ENCODE measurements around the gene TMEM54.
"Not testable (repeated sequence)": the region's sequence is repeated elsewhere in the genome, so short reads cannot be mapped to it uniquely, and the experiment has no call there.

TMEM54 gene

GRCh38 chr1:32919811-32920733 is 18.9 kb upstream of the TMEM54 start:
- no peak for DNase-seq

- DNase-seq: no peak
These were observed 17.0 kb upstream of the TMEM54 start for GRCh38 chr1:32918179-32918578.

- no peak for DNase-seq
These were observed 16.3 kb upstream of the TMEM54 start for GRCh38 chr1:32917521-32917920.

GRCh38 chr1:32915766-32916706 is 14.8 kb upstream of the TMEM54 start:
- DNase-seq: no peak

GRCh38 chr1:32910319-32910718 is 9.1 kb upstream of the TMEM54 start:
- DNase-seq: no peak

GRCh38 chr1:32907435-32907834 is 6.2 kb upstream of the TMEM54 start:
- DNase-seq: no peak

- DNase-seq: no peak
These were observed 5.5 kb upstream of the TMEM54 start for GRCh38 chr1:32906654-32907053.

- not testable (repeated sequence) for DNase-seq
These were observed 4.4 kb upstream of the TMEM54 start for GRCh38 chr1:32905588-32905987.

- DNase-seq: no peak
These were observed 3.6 kb upstream of the TMEM54 start for GRCh38 chr1:32904797-32905196.

GRCh38 chr1:32903991-32904785 is 3.0 kb upstream of the TMEM54 start:
- no peak for DNase-seq

GRCh38 chr1:32902535-32902920 is 1.3 kb upstream of the TMEM54 start:
- DNase-seq: no peak

- no peak for DNase-seq
These were observed 790 bp upstream of the TMEM54 start for GRCh38 chr1:32901823-32902534.

GRCh38 chr1:32900371-32900955 is 726 bp downstream of the TMEM54 start:
- DNase-seq: no peak

- DNase-seq: no peak
These were observed 1.4 kb downstream of the TMEM54 start for GRCh38 chr1:32899586-32900296.

GRCh38 chr1:32898958-32899357 is 2.2 kb downstream of the TMEM54 start:
- no peak for DNase-seq

- no peak for DNase-seq
These were observed 3.1 kb downstream of the TMEM54 start for GRCh38 chr1:32898056-32898455.

- DNase-seq: no peak
These were observed 3.8 kb downstream of the TMEM54 start for GRCh38 chr1:32897082-32898049.

- DNase-seq: no peak
These were observed 4.7 kb downstream of the TMEM54 start for GRCh38 chr1:32896451-32896850.
